HuH-7 (cell line): ENCODE data around the gene SEMA3D.
A peak's percentile ranks its signal among the peaks of the same experiment; 100 is the strongest.

Experiments used
- DNase-seq: peaks from one replicate; pipeline ENCODE4 v3.0.0; 2011; ENCODE audit warnings: low spot score

Gene SEMA3D

GRCh38 chr7:85031475-85031874 is 155.4 kb downstream of the SEMA3D start:
- DNase-seq: no peak

- no peak for DNase-seq
These were observed 156.0 kb downstream of the SEMA3D start for GRCh38 chr7:85030893-85031292.

- no peak for DNase-seq
These were observed 161.5 kb downstream of the SEMA3D start for GRCh38 chr7:85025312-85025756.

GRCh38 chr7:85023916-85024315 is 162.9 kb downstream of the SEMA3D start:
- DNase-seq: no peak

- no peak for DNase-seq
These were observed 163.7 kb downstream of the SEMA3D start for GRCh38 chr7:85023066-85023712.

GRCh38 chr7:85022064-85022697 is 164.7 kb downstream of the SEMA3D start:
- DNase-seq: no peak

GRCh38 chr7:85021101-85021704 is 165.7 kb downstream of the SEMA3D start:
- no peak for DNase-seq

- DNase-seq: no peak
These were observed 167.1 kb downstream of the SEMA3D start for GRCh38 chr7:85019778-85020177.

GRCh38 chr7:85019176-85019575 is 167.7 kb downstream of the SEMA3D start:
- DNase-seq: no peak

- DNase-seq: no peak
These were observed 168.4 kb downstream of the SEMA3D start for GRCh38 chr7:85018498-85018897.

GRCh38 chr7:85016286-85016685 is 170.6 kb downstream of the SEMA3D start:
- no peak for DNase-seq

GRCh38 chr7:85014936-85015660 is 171.8 kb downstream of the SEMA3D start:
- DNase-seq: no peak

- no peak for DNase-seq
These were observed 175.7 kb downstream of the SEMA3D start for GRCh38 chr7:85011127-85011526.

- DNase-seq: no peak
These were observed 176.6 kb downstream of the SEMA3D start for GRCh38 chr7:85010306-85010705.

- no peak for DNase-seq
These were observed 180.1 kb downstream of the SEMA3D start for GRCh38 chr7:85006754-85007153.

- no peak for DNase-seq
These were observed 182.5 kb downstream of the SEMA3D start for GRCh38 chr7:85004402-85004801.

GRCh38 chr7:85001495-85002345 is 185.1 kb downstream of the SEMA3D start:
- no peak for DNase-seq

GRCh38 chr7:85000735-85001350 is 186.0 kb downstream of the SEMA3D start:
- no peak for DNase-seq

GRCh38 chr7:84999450-84999849 is 187.4 kb downstream of the SEMA3D start:
- DNase-seq: no peak

GRCh38 chr7:84998665-84999064 is 188.2 kb downstream of the SEMA3D start:
- DNase-seq: peak; percentile 21

- DNase-seq: no peak
These were observed 189.2 kb downstream of the SEMA3D start for GRCh38 chr7:84997626-84998025.
